T-helper 1 cell treated with Interleukin-12 subunit alpha and Interleukin-12 subunit beta and Interleukin-4 antibody, amounts not matched to agents 30 ng/mL and 1 ng/mL, for 36 hours (primary cell): Measurements from ENCODE around the gene ALDH18A1. TPM values are rescaled to one million over a fixed set of nuclear protein-coding genes. Genes with fewer than 3 reads are reported as not detected.
"Not testable (repeated sequence)": the region's sequence is repeated elsewhere in the genome, so short reads cannot be mapped to it uniquely, and the experiment has no call there.

ENCODE experiments used
- intact Hi-C: fragments of 100-400 bp; cut with micrococcal nuclease; formaldehyde crosslinking; loops from one replicate; pipeline ENCODE4 v1.15.1; 2024
- total RNA-seq: library from RNA; stranded (reverse); gene quantifications from 2 replicates; pipeline ENCODE4 v1.2.3, GENCODE V29; 2022

ALDH18A1 gene
- total RNA-seq, 1 donor from 2014 or later = 78.5 TPM

DNA sequence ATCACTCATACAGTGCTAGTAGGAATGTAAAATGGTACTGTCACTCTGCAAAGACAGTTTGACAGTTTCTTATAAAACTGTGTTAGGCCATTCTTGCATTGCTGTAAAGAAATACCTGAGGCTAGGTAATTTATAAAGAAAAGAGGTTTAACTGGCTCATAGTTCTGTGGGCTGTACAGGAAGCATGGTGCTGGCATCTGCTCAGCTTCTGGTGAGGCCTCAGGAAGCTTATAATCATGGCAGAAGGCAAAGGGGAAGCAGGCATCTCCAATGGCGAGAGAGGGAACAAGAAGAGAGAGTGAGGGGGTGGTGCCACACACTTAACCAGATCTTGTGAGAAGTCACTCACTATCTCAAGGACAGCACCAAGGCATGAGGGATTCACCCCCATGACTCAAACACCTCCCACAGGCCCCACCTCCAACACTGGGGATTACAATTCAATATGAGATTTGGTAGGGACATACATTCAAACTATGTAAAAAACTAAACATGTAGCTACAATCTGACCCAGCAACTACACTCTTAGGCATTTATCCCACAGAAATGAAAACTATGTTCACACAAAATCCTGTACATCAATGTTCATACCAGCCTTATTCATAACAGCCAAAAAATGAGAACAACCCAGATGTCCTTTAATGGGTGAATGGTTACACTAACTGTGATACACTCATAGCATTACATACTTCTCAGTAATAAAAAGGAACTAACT lies 5.0 kb downstream of the ALDH18A1 start:
- intact Hi-C loops = loop anchor here (5.0 to 10.0 kb wide), 4 partner anchors 357 to 1643 kb away; partner anchors contain the start of genes ARHGAP19, CCNJ, LCOR and PDLIM1

DNA sequence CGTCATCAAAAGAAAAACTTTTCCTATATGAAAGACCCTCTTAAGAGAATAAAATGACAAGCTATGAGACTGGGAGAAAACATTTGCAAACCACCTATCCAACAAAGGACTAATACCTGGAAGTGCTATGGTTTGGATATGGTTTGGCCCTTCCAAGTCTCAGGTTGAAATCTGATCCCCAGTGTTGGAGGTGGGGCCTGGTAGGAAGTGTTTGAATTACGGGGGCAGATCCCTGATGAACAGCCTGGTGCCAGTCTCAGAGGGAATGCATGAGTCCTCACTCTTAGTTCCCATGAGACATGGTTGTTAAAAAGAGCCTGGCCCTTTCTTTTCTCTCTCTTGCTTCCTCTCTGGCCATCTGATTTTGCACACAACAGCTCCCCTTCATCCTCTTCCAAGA lies 6.3 kb downstream of the ALDH18A1 start:
- intact Hi-C loops = loop anchor here (5.0 to 10.0 kb wide), 4 partner anchors 355 to 1645 kb away; partner anchors contain the start of genes ARHGAP19, CCNJ, LCOR and PDLIM1

DNA sequence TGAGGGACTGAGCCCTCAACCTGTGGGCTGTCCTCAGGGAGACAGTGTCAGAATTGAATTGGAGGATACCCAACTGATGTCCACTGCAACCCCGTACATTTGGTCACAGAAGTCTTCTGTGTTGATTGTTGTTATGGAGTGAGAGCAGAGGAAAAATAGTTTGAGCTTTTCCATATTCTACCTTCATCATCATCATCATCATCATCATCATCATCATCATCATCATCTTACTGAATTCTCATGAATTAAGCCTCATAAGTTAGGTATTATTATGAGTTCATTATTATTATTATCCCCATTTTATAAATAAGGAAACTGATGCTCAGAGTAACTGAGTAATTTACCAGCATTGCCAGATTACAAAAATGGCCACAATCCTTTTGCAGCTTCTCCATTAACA lies 8.4 kb downstream of the ALDH18A1 start:
- intact Hi-C loops = no loop called here

DNA sequence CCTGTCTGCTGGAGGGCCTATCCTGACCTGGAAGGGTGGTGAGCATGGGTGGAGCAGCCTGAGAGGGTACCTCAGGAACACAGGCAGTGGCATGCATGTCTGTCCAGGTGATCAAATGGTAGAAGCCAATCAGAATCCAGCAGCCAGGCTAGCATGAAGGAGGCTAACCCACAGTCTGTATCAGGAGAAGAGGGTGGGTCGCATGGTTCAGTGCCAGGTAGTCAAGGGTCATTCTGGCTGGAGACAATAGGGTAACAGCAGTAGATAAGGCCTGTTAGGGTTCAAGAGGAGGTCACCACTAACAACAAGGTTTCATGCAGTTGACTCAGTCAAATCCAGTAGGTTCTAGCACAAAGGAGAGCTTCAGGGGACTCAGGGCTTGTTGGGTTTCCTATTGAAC lies 10.4 kb downstream of the ALDH18A1 start:
- intact Hi-C loops = no loop called here

DNA sequence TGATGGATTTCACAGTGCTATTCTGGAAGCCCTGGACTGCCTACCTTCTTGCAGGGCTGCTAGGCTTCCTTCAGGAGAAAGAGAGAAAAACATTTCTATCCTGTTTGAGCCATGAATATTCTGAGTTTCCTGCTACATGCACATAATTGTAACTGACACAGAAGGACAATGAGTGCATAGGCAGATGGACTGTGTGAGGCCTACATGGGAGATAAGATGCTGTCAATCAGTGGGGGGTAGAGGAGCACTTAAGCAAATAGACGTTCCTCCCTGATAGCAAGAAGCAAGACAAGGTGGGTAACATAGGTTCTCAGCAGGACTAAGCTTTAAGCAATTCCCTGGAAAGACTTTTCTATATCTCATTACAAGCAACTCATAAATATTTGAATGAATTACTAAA lies 11.6 kb downstream of the ALDH18A1 start:
- intact Hi-C loops = no loop called here

DNA sequence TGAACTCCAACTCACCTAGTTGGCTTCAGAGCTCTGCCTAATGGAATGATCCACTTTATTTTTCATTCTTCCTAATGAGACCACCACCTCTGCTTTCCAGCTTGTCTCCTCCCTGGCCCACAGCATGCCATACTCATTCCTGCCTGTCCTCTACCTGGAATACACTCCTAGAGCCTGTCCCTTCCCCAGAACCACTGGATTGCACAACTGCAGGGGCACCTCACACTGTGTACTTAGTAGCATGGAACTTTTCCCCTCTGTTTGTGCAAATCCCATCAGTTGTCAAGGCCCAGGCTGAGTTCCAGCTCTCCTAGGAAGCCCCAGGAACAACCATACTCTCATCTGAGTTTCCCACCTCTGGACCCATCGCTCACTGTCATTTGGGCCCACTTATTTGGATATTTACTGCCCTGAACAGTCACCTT lies 15.6 kb downstream of the ALDH18A1 start:
- intact Hi-C loops = no loop called here

DNA sequence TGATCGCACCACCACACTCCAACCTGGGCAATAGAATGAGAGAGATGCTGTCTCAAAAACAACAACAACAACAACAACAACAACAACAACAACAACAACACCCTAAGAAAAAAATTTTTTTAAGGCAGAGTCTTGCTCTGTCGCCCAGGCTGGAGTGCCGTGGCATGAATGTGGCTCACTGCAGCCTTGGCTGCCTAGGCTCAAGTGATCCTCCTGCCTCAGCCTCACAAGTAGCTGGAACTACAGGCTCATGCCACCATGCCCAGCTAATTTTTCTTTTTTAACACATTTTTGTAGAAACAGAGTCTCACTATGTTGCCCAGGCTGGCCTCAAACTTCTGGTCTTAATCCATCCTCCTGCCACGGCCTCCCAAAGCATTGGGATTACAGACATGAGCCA lies 18.6 kb downstream of the ALDH18A1 start:
- intact Hi-C loops = no loop called here

DNA sequence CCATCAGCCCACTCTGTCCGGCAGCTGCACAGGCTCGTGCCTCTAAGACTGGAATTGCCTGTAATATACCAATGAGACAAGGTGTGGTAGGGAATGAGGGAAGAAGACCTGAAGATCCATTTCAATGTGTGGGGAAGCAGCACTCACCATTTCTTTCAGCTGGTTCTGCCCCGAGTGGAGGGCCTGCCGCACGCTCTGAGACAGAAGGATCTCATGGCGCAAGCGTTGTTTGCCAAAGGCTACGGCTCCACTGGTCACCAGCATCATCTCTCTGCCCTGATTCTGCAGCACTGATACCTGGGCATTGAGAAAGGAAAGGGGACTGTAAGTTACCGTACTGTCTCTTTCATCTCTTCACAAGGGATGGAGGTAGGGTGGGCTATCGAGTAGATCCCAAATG lies 19.4 kb downstream of the ALDH18A1 start:
- intact Hi-C loops = no loop called here

DNA sequence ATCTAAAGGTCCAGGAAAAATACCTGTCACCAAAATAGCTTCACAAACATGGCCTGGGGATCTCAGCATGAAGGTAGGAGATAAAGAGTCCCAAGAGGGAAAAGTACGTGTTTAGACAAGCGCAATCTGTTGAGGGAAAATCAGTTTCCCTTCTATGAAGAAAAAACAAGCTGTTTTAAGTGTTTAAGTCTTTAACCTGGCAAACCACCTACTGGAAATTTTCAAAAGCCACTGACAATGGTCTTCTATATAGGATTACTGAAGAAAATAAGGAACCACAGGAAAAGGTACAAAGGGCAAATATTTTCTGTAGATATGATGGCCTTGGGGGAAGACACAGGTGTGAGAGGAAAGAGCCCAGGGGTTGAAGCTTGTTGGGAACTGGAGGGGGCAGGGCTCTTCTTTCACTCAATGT lies 21.2 kb downstream of the ALDH18A1 start:
- intact Hi-C loops = no loop called here

DNA sequence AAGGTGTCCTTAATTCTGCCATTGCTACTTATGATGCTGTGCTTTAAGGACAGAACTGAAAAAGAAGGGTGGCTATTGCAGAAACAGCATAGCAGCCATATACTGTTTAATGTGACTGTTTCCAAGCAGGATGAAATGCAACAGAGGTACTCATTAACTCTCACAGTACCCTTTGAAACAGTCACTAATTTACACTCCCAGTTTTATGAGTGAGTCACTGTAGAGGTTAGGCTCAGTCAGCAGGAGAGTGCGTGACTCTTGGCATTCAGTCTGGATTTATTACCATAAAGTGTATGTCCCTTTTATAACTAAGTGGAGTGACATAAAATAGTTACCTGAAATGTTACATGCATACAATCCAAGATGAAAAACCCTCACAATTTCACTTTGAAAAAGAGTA lies 27.7 kb downstream of the ALDH18A1 start:
- intact Hi-C loops = no loop called here

DNA sequence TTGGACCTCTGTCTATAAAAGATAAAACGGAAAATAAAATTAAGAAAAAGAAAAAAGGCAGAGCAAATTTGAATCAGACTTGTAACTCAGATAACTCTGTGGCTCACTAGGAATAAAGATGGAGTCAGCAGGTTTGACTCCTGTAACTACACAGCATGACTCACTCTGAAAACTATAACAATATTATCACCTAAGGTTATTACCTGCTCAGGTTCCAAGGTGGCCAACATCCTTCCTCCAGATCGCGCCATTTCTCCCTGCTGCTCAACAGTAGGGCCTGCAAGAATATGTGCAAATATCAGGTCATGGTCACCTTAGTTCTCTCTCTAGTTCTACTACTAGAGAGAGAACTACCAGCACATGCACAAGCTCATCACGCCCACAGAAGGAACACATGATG lies 30.0 kb downstream of the ALDH18A1 start:
- intact Hi-C loops = no loop called here

DNA sequence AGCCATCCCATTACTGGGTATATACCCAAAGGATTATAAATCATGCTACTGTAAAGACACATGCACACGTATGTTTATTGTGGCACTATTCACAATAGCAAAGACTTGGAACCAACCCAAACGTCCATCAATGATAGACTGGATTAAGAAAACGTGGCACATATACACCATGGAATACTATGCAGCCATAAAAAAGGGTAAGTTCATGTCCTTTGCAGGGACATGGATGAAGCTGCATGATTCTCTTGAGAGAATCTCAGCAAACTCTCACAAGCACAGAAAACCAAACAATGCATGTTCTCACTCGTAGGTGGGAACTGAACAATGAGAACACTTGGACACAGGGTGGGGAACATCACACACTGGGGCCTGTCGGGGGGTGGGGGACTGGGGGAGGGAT lies 36.1 kb downstream of the ALDH18A1 start:
- intact Hi-C loops = not testable (repeated sequence)

DNA sequence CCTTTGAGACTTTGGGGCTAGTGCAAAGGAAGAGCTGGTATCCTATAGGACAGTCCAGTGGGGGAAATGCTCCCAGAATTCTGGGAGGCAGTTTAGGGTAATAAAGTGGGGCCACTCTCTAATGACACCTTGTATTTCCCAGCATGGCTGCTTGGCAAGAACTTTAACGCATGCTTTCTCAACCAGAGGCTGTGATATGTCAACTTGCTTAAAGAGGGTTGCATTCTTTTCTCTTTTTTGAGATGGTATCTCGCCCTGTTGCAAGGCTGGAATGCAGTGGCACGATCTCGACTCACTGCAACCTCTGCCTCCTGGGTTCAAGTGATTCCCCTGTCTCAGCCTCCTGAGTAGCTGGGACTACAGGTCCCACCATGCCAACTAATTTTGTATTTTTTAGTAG lies 38.4 kb downstream of the ALDH18A1 start:
- intact Hi-C loops = no loop called here

DNA sequence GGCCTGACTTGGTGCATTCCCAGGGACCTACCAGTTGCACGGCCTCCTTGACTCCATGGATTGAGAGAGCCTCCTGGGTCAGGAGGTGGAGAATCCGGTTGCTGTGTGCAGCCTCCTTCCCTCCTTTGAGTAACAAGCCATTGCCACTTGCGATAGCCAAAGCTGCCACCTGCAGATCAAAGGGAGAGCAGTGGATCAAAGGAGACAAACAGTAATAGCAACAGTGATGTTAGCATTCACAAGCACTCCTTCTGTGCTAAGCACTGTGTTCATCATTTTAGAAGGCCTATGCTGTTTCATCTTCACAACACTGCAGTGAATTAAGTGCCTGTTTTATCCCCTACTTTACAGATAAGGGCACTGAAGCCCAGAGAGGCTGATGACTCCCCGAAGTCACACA lies 40.1 kb downstream of the ALDH18A1 start:
- intact Hi-C loops = no loop called here

DNA sequence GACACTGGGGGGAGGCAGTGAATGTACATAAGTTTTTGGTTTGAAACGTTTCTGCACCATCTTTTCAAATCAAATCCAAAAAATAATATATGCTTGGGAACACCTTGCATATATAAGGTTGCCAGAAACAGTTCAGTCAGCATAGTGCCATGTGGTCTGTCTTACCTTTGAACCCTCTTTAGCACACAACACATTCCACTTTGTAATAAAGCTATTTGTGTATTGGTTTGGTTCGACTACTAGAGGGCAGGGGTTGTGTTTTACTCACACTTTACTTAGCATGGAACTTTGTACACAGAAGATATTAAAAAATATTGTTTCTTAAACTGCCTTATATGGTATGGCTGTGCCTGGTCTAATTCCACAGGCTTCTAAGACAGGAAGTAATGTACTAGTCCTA lies 43.2 kb downstream of the ALDH18A1 start:
- intact Hi-C loops = no loop called here

DNA sequence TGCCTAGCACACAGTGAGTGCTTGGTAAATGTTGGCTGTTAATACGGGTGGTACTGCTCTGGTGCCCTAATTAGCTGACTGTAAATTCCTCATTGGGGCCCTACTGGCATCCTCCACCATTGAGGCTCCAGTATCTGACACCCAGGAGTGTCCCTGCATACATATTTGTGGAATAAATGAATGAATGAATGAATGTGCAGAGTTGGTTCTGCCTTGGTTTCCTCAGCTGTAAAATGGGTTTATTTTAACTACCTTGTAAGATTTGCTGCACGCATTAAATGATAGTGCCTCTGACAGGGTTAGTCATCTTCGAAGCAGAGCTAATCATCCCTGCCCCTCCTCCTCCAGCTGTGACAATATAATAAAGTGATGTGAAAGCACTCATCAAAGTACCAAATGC lies 45.8 kb downstream of the ALDH18A1 start:
- intact Hi-C loops = no loop called here

DNA sequence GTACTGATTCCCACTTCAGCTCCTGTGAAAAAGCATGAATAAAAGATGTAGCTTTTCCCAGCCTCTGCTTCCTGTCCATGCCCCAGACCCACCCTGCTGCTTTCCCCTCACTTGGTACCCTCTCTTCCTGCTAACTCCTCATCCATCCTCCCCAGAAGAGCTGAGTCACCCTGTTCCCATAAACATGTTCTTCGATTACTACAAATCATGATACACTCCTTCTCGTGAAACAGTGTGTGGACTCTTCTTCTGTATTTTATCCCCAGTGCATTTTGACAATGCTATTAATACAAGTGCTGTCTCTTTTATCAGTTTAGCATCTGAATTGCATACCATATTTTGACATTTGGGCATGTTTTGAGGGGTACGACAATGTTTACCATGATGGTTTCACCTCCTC lies 49.6 kb downstream of the ALDH18A1 start:
- intact Hi-C loops = no loop called here

DNA sequence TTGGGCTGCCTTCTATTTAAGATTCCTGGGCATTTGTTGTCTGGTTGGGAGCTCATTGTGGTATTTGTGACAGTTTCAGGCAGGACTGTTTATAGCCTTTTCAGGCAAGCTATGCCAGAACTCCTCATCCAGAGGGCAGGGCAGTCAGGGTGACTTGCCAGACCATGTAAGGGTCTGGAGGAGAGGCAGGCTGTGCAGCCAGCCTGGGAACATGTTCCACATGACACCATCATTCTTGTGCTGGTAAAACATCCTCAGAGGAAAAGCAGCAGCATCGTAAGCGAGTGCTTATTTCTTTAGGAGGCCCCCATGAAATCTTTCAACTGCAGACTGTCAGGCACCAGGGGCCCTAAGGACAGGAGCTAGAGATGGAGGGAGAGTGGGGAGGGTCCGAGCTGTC lies 51.3 kb downstream of the ALDH18A1 start:
- intact Hi-C loops = no loop called here

DNA sequence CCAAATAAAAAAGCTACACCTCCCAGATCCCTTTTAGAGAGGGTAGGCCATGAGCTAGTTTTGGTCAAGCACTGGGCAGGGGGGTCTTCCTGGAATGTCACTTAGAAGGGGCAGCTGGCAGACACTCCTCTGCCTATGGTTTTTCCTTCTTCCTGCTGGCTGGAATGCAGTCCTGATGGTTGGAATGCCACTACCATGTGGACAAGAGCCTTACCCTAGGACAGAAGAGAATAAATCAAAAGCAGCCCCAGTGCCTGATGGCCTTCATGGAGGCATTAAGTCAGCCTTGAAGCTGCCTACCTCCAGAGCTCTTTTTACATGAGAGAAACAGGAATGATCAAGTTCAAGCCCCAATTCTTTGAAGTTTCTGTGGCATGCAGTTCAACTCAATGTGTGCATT lies 51.9 kb downstream of the ALDH18A1 start:
- intact Hi-C loops = no loop called here

DNA sequence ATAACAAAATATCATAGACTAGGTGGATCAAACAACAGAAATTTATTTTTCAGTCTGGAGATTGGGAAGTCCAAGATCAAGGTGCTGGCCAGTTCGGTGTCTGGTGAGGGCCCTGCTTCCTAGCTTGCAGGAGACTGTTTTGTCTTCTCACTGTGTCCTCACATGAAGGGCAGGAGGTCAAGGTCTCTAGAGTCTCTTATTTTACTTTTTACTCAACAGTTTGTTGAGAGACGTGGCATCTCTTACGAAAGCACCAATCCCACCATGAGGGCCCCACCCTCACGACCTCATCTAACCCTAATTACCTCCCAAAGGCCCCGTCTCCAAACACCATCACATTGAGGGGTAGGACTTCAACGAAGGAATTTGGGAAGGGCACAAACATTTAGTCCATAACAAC lies 54.1 kb downstream of the ALDH18A1 start:
- intact Hi-C loops = no loop called here

DNA sequence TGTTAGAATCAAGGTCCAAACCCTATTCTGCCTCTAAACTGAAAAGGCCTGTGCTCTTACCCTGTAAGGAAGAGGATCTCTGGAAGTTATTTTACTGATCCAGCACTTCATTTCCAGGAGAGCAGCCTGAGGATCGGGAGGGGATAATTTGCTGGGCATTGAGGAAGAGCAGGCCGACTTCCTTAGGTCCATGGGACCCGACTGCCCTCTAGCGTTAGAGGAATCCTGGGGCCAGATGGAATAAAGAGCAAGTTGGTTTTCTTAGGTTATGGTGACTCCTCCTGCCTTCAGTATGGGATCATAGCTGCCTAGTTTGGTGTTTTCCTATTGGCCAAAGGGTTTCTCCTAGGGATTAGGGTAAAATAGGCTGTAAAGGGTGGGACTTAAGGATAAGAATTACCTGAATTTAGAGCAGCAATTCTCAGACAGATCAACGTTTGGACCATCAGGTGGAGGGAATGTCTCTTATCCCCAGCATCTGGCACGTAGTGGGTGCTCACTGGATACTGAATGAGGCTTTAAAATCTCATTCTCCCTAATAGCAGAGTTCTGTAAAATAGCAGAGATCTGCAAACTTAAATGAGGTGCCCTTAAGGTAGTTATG lies 55.3 kb downstream of the ALDH18A1 start:
- intact Hi-C loops = loop anchor here (1.0 kb wide), 3 partner anchors 171 to 468 kb away; no protein-coding TSS in a partner anchor

DNA sequence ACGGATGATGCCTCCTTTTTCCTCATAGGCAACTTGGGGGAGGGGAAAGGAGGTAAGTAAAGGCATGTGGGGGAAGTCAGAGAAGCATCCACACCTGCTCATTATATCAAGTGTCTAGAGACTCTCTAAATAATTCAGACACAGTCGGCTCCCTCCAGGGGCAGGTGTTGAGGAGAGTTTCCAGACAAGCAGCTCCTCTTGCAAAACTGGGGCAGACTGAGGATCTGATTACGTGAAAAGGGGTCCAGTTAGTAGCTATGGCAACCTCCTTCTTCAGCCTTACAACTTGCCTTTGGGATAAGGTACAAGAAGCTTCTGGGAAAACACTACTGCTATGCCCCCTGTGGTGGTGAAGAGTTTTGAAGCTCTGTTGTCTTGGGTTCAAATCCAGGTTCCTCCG lies 56.4 kb downstream of the ALDH18A1 start:
- intact Hi-C loops = no loop called here

DNA sequence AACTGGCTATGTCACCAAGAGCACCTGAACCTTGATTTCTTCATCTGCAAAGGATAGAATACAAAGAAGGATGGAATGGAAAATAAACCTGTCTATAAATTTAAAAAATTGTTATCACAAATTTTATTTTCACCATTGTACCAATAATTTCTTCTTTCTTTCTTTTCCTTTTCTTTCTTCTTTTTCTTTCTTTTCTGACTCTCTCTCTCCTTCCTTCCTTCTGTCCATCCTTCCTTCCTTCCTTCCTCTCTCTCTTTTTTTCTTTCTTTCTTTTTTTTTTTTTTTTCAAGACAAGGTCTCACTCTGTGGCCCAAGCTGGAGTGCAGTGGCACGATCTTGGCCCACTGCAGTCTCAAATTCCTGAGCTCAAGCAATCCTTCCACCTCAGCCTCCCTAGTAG lies 58.7 kb downstream of the ALDH18A1 start:
- intact Hi-C loops = no loop called here
